Measurements from ENCODE around the gene LYPD6.

Gene LYPD6

DNA sequence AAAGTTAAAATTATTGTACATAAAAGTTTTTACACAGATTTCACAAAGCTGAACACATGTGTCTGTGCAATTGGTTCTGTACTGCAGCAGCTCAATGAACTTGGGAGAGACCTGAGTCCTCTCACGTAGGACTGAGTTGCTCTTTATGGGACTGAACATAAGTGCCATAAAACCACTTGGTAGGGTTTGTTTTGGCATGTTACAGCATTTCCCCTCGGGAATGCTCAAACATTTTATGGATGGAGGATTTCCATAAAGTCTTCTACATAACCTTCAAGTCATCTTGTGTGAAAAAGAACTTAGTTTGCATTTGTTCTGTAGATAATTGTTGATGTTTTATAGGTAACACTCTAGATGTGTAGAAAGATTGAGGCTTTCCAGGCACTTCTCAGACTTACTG is 15.9 kb downstream of the LYPD6 start:
- no peak for DNase-seq (ENCODE audit: extremely low read depth in 1 of 2, low read depth in 1 of 2)

DNA sequence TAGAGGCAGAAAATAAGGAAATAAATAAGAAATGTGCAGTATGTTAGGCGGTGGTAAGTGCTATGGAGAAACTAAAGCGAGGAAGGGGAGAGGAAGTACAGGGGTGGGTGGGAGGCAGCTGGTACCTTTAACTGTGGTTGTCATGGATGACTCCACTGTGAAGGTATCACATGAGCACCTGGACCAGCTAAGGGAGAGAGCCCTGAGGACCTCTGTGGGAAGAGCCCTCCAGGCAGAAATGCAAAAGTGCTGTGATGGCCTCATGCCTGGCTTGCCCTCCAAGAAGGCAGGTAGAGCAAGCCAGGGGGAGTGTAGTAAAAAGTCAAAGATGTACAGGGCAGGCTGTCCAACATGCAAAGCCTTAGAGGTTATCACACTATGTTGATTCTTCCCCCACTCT is 17.9 kb downstream of the LYPD6 start:
- DNase-seq (ENCODE audit: extremely low read depth in 1 of 2, low read depth in 1 of 2): no peak

DNA sequence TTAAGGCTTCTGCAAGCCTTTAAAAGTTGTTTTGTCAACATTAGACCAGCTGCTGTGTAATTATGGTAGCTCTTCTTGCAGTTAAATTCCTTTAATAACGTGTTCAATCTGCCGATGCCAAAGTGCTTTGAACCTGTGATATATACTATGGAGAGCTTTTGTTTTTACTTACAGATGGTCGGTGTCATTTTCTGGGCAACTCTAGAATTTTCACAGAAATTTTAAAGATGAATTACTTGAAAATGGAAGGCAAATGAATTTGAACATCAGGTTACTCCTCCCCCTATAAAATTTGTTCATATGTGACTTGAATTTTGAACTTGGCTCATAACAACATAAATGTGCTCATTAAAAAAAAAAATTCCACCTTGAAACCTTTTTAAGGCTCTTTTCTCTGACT is 23.0 kb downstream of the LYPD6 start:
- DNase-seq (ENCODE audit: extremely low read depth in 1 of 2, low read depth in 1 of 2): no peak

DNA sequence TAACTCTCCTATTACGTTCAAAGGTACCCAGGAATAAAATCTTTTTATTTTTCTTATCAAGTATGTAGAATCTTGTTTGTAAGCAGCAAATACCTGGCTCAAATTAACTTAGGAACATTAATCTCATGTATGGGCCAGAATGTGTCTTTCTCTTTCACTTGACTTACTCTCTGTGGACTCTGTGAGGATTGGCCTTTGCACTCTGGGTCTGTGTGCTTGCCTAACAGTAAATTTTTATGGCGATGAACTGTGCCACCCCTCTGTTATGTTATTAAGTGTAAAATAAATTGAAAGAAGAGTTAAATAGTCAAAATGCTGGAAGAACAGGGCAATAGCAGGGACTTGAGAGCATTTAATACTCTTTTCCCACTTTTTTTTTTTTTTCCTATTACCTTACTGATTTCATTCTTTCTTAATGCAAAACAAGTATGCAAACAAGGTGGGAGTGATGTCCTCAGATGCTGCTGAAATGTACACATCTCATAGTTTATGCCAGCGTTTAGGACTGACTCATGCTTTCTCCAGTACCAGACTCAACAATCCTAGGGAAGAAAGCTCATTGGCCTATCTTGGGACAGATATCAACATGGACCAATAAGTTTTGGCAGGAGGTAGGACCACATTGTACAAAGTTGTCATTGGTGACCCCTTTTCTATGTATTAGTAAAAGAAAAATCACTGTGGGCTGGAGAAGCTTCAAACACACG is 25.5 kb downstream of the LYPD6 start:
- DNase-seq (ENCODE audit: extremely low read depth in 1 of 2, low read depth in 1 of 2): no peak

DNA sequence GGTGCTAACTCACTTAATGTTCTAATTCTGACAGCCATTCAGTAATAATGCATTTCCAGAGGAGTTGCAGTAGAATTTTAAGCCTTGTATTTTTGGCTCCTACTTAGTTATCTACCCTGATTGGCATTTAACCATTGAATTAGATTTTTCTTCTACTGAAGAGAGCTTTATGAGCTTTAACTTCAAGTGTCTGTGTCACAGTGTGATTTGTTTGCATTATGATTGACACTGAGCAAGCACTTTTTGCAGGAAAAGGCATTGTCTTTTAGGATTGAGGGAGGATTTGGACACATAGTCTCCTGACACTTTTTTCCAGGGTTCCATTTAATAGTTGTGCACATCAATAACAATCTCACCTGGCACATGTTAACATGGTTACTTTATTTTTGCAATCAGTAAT is 26.7 kb downstream of the LYPD6 start:
- no peak for DNase-seq (ENCODE audit: extremely low read depth in 1 of 2, low read depth in 1 of 2)

DNA sequence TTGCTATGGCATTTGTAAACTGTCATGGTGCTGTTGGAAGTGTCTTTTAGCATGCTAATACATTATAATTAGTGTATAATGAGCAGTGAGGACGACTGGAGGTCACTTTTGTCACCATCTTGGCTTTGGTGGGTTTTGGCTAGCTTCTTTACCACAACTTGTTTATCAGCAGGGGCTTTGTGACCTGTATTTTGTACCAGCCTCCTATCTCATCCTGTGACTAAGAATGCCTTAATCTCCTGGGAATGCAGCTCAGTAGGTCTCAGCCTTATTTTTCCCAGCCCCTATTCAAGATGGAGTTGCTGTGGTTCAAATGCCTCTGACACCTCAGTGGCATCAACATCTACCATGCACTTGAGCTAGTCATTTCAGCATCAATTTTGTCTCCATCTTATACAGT is 29.7 kb downstream of the LYPD6 start:
- no peak for DNase-seq (ENCODE audit: extremely low read depth in 1 of 2, low read depth in 1 of 2)

DNA sequence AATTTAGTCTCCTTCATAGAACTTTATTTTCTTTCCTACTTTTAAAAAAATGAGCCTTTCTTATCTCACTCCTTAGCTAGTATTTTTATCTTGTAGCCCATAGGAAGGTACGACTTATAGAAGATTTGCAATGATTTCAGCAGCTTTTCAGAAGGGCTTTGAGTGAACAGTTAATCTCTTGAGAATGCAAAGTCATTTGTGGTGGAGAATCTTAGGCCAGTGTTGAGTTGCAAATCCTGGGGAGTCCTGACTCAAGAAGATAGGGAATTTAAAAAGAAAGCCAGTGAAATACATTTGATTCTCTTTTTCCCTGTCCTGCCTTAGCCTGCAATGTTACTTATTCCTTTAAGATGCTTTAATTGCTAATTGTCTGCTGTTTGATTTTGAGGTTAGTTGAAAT is 33.6 kb downstream of the LYPD6 start:
- DNase-seq (ENCODE audit: extremely low read depth in 1 of 2, low read depth in 1 of 2): no peak

DNA sequence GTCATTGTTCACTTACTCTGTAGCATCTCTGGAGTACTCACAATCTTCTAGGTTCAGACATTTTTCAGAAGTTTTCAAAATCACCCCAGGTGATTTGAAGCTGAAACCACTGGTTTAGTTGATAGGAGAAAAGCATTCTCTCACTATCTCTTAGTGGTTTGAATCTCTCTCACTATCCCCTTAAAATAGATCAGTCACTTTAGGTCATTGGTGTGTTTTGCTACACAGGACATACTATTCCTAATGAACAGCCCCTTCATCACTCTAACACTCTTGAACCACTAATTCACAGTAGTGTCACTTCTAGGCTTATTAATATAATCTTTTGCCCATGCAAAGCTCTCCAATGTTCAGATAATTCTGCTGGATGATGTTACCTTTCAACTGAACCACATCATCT is 34.5 kb downstream of the LYPD6 start:
- DNase-seq (ENCODE audit: extremely low read depth in 1 of 2, low read depth in 1 of 2): no peak

DNA sequence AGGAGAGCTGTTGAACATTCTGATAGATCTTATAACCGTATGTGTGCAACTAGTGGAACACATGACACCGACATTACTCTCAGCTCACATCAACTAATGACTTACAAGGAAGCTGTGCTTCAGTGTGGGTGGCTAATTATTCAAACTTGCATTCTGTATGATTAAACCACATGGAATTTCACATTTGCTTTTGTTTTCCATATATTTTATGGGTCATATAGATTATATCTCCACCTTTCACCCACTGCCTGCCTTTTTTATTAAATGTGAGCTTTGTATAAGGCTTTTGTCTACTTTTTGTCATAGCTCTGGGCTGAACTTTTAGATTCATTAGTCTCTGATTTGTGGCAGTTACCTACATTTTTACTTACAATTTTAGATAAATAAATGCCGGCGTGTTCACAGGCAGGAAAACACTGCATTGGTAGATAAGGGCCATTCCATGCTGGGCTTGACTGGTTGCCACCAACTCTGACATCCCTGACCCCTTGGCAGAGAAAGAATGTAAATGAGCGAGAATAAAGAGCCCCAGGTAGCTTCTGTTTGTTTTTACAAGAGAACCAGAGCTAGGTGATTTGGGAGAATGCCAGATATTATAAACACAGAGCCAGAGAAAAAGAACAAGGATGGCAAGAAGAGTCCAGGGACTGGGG is 35.7 kb downstream of the LYPD6 start:
- no peak for DNase-seq (ENCODE audit: extremely low read depth in 1 of 2, low read depth in 1 of 2)

DNA sequence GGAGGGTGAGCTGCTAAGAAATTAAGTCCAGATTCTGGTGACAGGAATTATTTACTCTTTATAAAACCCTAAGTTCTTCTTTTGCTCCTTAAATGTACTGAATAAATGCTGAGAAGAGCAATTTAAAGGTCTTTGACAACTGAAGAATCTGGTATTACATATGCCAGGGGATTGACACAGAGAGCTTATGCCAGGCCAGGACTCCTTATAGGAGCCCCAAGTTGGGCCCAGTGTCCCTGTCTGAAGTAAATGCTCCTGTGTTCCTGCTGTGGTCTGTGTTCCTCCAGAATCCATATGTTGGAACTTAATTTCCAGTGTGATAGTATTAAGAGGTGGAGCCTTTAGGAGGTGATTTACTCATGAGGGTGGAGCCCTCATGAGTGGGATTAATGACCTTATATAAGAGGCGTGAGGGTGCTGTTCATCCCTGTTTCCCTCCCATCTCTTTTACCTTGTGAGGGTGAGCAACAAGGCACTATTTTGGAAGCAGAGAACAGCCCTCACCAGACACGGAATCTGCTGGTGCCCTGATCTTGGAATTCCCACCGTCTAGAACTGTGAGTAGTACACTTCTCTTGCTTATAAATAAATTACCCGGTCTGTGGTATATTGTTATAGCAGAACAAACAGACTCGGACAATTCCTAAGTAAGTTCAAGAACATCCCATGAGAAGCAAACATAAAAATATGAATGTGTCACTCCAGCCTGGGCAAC is 39.8 kb downstream of the LYPD6 start:
- DNase-seq (ENCODE audit: extremely low read depth in 1 of 2, low read depth in 1 of 2): no peak

DNA sequence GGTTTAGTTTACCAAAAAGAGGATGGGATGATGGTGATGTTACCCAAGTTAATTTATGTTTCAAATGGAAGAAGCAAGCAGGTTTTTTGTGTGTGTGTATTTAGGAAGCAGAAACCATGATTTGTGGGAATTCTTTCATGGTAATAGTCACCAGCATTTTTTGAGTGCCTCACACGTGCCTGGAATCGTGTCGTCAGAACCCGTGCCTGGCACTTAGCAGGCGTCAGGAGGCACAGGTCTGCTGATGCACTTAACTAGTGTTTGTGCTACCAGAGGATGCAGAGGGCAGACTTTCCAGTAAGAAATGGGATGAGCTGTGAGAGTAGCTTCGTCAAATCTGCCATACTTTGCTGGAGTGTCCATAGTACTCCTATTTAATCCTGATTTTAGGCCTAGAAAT is 41.1 kb downstream of the LYPD6 start:
- DNase-seq (ENCODE audit: extremely low read depth in 1 of 2, low read depth in 1 of 2): no peak

DNA sequence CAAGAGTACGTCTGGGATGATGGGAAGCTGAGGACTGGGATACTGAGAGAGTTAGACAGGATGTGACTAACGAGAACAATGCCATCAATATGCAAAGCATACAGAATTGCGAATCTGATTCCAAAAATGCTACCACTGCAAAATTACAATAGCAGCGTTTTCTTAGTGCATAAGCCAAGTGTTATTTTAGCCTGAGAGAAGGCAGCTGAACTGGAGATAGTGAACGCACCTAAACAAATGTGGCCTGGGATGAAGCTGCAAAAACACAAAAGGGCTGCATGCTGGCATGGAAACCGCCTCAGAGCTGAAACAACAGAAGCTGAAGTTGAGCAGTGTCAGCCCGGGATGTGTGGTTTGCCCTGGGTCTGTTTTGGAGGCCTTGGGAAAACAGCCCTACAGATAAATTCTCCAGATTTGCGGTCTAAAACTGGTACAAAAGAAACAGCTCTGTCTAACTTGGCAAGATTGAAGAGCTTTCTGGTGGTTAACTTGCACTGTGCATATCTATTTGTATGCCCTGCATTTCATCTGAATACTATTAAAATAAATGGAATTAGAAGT is 45.5 kb downstream of the LYPD6 start:
- DNase-seq (ENCODE audit: extremely low read depth in 1 of 2, low read depth in 1 of 2): no peak

DNA sequence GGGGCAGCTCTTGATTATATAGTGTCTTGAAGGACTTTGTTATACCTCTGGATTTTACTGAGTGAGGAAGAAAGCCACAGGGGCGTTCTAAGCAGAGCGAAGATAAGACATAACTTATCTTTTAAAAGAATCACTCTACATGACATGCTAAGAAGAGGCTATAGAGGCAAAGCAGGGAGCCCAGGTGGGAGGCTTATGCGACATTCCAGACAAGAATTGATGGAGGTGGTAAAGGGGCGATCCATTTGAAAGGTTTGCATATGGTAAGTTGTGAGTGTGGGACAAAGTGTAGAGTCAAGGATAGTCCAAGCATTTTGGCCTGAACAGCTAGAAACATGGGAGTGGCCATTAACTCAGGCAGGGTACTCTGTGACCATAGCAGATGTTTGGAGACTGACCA is 49.8 kb downstream of the LYPD6 start:
- no peak for DNase-seq (ENCODE audit: extremely low read depth in 1 of 2, low read depth in 1 of 2)

DNA sequence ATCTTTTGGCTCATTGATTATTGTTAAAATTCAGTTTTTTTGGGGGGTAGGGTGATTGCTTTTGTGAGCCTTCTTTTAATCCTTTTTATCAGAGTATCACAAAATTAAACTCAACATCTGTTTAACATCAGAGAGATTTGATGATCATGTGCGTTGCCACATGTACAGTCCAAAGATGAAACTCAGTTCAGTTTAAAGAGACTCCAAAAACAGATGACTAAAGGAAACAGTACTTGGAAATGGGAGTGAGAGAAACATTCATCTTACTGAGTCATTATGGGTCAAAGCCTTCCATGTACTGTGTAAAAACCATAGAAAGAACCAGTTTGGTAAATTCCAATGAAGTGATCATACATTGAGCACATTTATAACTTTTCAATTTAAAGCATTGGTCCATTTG is 53.0 kb downstream of the LYPD6 start:
- no peak for DNase-seq (ENCODE audit: extremely low read depth in 1 of 2, low read depth in 1 of 2)

DNA sequence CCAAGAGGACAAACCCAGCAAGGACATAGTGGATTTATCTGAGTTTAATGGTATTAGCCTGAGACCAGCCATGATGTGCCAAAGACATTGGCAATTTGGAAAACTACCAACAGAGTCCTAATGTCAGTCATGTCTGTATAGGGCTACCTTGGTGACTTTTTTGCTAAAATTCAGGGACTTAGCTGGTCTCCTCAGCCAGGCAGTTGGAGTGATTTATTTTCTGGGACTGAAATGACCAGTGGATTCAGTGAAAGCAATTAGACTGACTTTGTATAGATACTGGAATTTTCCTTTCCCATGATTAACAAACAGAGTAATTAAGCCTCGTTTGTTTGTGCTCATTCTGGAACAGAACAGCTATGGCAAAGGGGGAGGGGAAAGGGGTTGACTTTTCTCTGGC is 55.0 kb downstream of the LYPD6 start:
- no peak for DNase-seq (ENCODE audit: extremely low read depth in 1 of 2, low read depth in 1 of 2)

DNA sequence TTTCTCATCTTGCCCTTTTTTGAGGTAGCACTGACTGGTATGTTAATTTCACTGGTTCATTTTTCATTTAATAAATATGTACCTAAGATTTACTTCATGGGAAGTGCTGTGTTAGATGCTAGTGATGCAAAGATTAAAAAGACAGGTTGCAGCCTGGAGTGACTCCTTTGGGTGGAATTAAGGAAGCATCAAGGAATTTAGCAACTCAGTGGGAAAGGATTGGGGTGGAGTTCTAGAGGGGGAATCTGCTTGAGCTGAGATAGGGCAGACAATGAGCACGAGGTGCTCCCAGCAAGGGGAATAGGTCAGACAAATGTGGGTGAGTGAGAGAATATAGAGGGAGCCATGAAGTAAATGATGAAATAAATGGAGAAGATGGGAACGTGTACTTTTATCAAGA is 57.0 kb downstream of the LYPD6 start:
- no peak for DNase-seq (ENCODE audit: extremely low read depth in 1 of 2, low read depth in 1 of 2)

DNA sequence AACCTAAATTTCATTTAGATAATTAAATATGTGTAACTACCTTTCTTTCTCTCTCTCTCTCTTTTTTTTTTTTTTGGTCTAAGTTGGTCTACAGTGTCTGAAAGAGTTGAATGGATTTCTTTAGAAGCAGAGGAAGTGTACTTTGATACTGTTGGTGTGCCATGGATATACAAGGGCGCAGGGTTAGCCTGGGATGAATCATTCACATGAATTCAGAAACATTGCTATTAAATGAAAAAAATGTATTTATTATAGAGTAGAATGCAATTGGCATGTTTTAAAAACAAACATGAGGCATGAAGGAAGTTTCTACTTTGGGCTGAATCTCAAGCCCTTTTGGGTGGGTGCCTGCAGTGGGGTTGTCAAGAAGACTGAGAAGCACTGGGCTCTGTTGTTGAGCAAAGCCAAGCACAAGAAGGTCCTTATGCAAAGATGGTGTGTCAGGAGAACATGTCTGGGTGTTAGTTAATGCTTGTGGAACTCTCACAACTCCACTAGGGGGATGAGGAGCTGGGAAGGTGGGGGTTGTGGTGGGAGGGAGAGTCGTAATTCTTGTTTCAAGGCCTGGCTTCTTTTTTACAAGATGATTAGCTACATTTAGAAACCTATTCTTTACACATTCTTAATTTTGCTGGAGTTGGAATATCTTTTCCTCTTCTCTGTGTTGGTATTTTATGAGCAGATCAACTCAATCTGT is 57.9 kb downstream of the LYPD6 start:
- DNase-seq (ENCODE audit: extremely low read depth in 1 of 2, low read depth in 1 of 2): no peak

DNA sequence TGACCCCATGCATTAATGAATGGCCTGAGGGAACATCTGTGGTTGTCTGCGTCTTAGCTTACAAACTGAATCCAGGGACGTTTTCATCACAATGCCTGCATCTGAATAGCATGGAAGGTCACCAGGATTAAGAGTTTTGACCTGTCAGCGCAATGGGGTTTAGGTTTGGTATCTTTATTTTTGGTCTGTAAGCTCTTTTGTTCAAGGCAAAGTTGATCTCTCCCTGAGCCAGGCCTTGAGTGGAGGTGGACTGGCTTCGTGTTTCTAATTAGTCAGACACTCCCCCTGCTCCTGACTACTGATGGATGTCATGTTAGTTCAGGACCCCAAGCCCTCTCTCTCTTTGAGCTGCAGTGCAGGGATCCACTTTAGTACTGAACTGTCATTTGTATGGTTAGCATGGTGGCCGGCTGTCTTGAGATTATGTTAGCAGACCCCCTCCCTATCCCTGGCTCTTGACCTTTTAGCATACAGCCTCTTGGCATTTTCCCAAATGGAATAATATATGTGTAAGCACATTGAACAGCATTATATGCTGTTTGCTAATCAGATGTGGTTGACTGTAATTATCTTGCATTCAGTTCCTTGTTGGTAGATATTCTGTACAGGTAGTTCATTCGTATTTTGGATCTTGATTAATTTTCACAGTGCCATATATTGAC is 59.2 kb downstream of the LYPD6 start:
- no peak for DNase-seq (ENCODE audit: extremely low read depth in 1 of 2, low read depth in 1 of 2)

DNA sequence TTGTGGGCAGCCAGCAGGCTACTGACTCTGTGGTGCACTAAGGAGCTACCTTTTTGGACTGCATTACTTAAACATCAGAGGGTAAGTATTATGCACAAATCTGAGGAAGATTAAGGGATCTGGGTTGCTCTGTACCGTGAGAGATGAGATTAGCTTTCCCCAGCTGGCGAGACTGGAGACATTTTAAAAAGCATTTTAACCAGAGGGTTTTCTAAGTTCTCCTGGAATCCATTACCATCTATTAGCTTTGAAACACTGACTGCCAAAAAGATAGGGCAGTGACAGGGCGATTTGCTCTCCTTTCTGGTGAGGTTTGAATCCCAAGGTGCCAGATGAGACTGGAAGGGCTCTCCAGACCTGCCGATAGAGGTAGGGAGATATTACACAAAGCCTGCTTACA is 63.2 kb downstream of the LYPD6 start:
- DNase-seq (ENCODE audit: extremely low read depth in 1 of 2, low read depth in 1 of 2): no peak

DNA sequence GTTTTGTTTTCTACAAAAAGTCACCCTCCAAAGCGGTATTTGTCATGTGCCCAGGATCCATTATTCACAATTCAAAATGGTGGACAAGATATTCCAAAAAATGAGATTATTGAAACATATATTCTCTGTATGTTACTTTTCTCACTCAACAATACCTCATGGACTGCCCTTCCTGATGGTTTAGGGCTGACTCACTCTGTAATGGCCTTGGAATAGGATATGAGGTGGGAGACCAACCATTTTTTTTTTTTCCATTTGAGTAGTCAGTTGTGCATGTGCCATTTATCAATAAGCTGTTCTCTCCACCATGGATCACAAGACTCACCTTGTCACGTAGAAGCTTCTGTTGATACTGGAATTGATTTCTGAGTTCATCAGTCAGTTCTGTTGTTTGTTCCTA is 64.5 kb downstream of the LYPD6 start:
- DNase-seq (ENCODE audit: extremely low read depth in 1 of 2, low read depth in 1 of 2): no peak
